WTC11 (cell line): Measurements from ENCODE around the gene SLAMF6. TPM values are rescaled to one million over a fixed set of nuclear protein-coding genes. Genes with fewer than 3 reads are reported as not detected.

Experiments used
- ATAC-seq: fragments of 200-7000 bp; cut with Tn5 transposase; 2 replicates; pipeline ENCODE4 v1.10.0; 2021; ENCODE audit warnings: mild to moderate bottlenecking, moderate library complexity
- CTCF ChIA-PET: fragments of 300-600 bp; sonication (Branson Sonifier 250); formaldehyde crosslinking; loops from one replicate; lab custom pipeline; 2021; ENCODE audit warnings: antibody characterized with exemption; lab: Charles Lee
- POLR2A ChIA-PET: fragments of 350-600 bp; sonication (Branson Sonifier 250); formaldehyde crosslinking; loops from one replicate; lab custom pipeline; 2021; ENCODE audit warnings: antibody characterized with exemption; lab: Charles Lee
- DNase-seq: peaks from one replicate; pipeline ENCODE4 v3.0.0; 2021; ENCODE audit warnings: low spot score
- H3K27ac Mint-ChIP-seq: 2 replicates; pipeline ENCODE4 v1.8.0; 2021; ENCODE audit warnings: mixed read lengths
- H3K27me3 Mint-ChIP-seq: 2 replicates; pipeline ENCODE4 v1.8.0; 2021; ENCODE audit warnings: low read depth, mild to moderate bottlenecking, moderate library complexity, mixed read lengths
- H3K36me3 Mint-ChIP-seq: 2 replicates; pipeline ENCODE4 v1.8.0; 2021; ENCODE audit warnings: mixed read lengths
- H3K4me1 Mint-ChIP-seq: 2 replicates; pipeline ENCODE4 v1.8.0; 2022; ENCODE audit warnings: mixed read lengths
- H3K4me3 Mint-ChIP-seq: 2 replicates; pipeline ENCODE4 v1.8.0; 2021; ENCODE audit warnings: mild to moderate bottlenecking, moderate library complexity, mixed read lengths
- H3K9me3 Mint-ChIP-seq: 2 replicates; pipeline ENCODE4 v1.8.0; 2021; ENCODE audit warnings: mixed read lengths
- CBFB ChIP-seq: sonication (generic); formaldehyde crosslinking; IDR thresholded peaks from 2 replicates; pipeline ENCODE4 v1.8.1; 2022; ENCODE audit warnings: mild to moderate bottlenecking, low read depth, missing genetic modification reagents
- CREB1 ChIP-seq: sonication (generic); formaldehyde crosslinking; IDR thresholded peaks from 2 replicates; pipeline ENCODE4 v1.8.0; 2023; ENCODE audit warnings: mild to moderate bottlenecking, missing genetic modification reagents
- ETV6 ChIP-seq: sonication (generic); formaldehyde crosslinking; IDR thresholded peaks from 2 replicates; pipeline ENCODE4 v1.8.1; 2022; ENCODE audit warnings: mild to moderate bottlenecking, missing genetic modification reagents
- FOXJ3 ChIP-seq: sonication (generic); formaldehyde crosslinking; IDR thresholded peaks from 2 replicates; pipeline ENCODE4 v1.9.0; 2021; ENCODE audit warnings: missing genetic modification reagents, mild to moderate bottlenecking, borderline replicate concordance
- GABPB1 ChIP-seq: sonication (generic); formaldehyde crosslinking; IDR thresholded peaks from 2 replicates; pipeline ENCODE4 v1.8.1; 2023; ENCODE audit warnings: mild to moderate bottlenecking, missing genetic modification reagents
- GTF2I ChIP-seq: fragments of 250-450 bp; sonication (Bioruptor Pico); conservative IDR thresholded peaks from 2 replicates; pipeline ENCODE4 v1.4.0; 2021; ENCODE audit warnings: mild to moderate bottlenecking
- JAZF1 ChIP-seq: fragments of 250-450 bp; sonication (Bioruptor Pico); IDR thresholded peaks from 2 replicates; pipeline ENCODE4 v1.9.0; 2021; ENCODE audit warnings: moderate library complexity, mild to moderate bottlenecking, inconsistent platforms
- KAT7 ChIP-seq: sonication (generic); formaldehyde crosslinking; IDR thresholded peaks from 2 replicates; pipeline ENCODE4 v1.8.1; 2023; ENCODE audit warnings: missing genetic modification reagents, mild to moderate bottlenecking, borderline replicate concordance
- MXD4 ChIP-seq: fragments of 250-450 bp; sonication (Bioruptor Pico); IDR thresholded peaks from 2 replicates; pipeline ENCODE4 v1.8.0; 2021; ENCODE audit warnings: mild to moderate bottlenecking, moderate library complexity, borderline replicate concordance
- MYBL2 ChIP-seq: sonication (generic); formaldehyde crosslinking; IDR thresholded peaks from 2 replicates; pipeline ENCODE4 v1.8.1; 2023; ENCODE audit warnings: mild to moderate bottlenecking, moderate library complexity, missing genetic modification reagents
- NR2C2 ChIP-seq: sonication (generic); formaldehyde crosslinking; IDR thresholded peaks from 2 replicates; pipeline ENCODE4 v1.8.0; 2022; ENCODE audit warnings: mild to moderate bottlenecking, missing genetic modification reagents
- RELA ChIP-seq: sonication (generic); formaldehyde crosslinking; IDR thresholded peaks from 2 replicates; pipeline ENCODE4 v1.8.1; 2022; ENCODE audit warnings: missing genetic modification reagents, mild to moderate bottlenecking, borderline replicate concordance
- SMAD4 ChIP-seq: sonication (generic); formaldehyde crosslinking; IDR thresholded peaks from 2 replicates; pipeline ENCODE4 v1.8.0; 2022; ENCODE audit warnings: mild to moderate bottlenecking, missing genetic modification reagents
- SOX15 ChIP-seq: fragments of 250-450 bp; sonication (Bioruptor Pico); IDR thresholded peaks from 2 replicates; pipeline ENCODE4 v1.9.0; 2021; ENCODE audit warnings: mild to moderate bottlenecking
- SP1 ChIP-seq: sonication (generic); formaldehyde crosslinking; conservative IDR thresholded peaks from 2 replicates; pipeline ENCODE4 v1.8.1; 2022; ENCODE audit warnings: missing genetic modification reagents
- TCF7 ChIP-seq: sonication (generic); formaldehyde crosslinking; IDR thresholded peaks from 2 replicates; pipeline ENCODE4 v1.8.0; 2022; ENCODE audit warnings: mild to moderate bottlenecking, low read depth, missing genetic modification reagents, moderate library complexity
- ZBTB21 ChIP-seq: sonication (generic); formaldehyde crosslinking; IDR thresholded peaks from 2 replicates; pipeline ENCODE4 v1.8.1; 2023; ENCODE audit warnings: mild to moderate bottlenecking, missing genetic modification reagents, borderline replicate concordance
- ZNF138 ChIP-seq: sonication (generic); formaldehyde crosslinking; conservative IDR thresholded peaks from 2 replicates; pipeline ENCODE4 v1.8.1; 2022; ENCODE audit warnings: mild to moderate bottlenecking, moderate library complexity, missing genetic modification reagents
- ZNF232 ChIP-seq: sonication (generic); formaldehyde crosslinking; IDR thresholded peaks from 2 replicates; pipeline ENCODE4 v1.8.0; 2022; ENCODE audit warnings: mild to moderate bottlenecking, missing genetic modification reagents
- ZNF317 ChIP-seq: sonication (generic); formaldehyde crosslinking; IDR thresholded peaks from 2 replicates; pipeline ENCODE4 v1.8.1; 2023; ENCODE audit warnings: low read depth, mild to moderate bottlenecking, moderate library complexity, missing genetic modification reagents, borderline replicate concordance
- ZNF423 ChIP-seq: fragments of 250-450 bp; sonication (Bioruptor Pico); IDR thresholded peaks from 2 replicates; pipeline ENCODE4 v2.1.2; 2022; ENCODE audit warnings: mild to moderate bottlenecking, moderate library complexity
- ZNF671 ChIP-seq: fragments of 250-450 bp; sonication (Bioruptor Pico); IDR thresholded peaks from 2 replicates; pipeline ENCODE4 v1.8.0; 2021; ENCODE audit warnings: mild to moderate bottlenecking
- total RNA-seq: library from RNA; stranded (reverse); gene quantifications from 3 replicates; pipeline ENCODE4 v1.2.3, GENCODE V29; 2021
- TF ChIP-seq, protein P1 (sequence below): sonication (generic); formaldehyde crosslinking; conservative IDR thresholded peaks from 2 replicates; pipeline ENCODE4 v1.8.1; 2022; ENCODE audit warnings: mild to moderate bottlenecking, missing genetic modification reagents
- TF ChIP-seq, protein P2 (sequence below): sonication (generic); formaldehyde crosslinking; IDR thresholded peaks from 2 replicates; pipeline ENCODE4 v1.8.0; 2022; ENCODE audit warnings: mild to moderate bottlenecking, missing genetic modification reagents
- TF ChIP-seq, protein P3 (sequence below): sonication (generic); formaldehyde crosslinking; IDR thresholded peaks from 2 replicates; pipeline ENCODE4 v1.8.0; 2023; ENCODE audit warnings: mild to moderate bottlenecking, missing genetic modification reagents
- TF ChIP-seq, protein P4 (sequence below): sonication (generic); formaldehyde crosslinking; IDR thresholded peaks from 2 replicates; pipeline ENCODE4 v1.8.1; 2022; ENCODE audit warnings: mild to moderate bottlenecking, missing genetic modification reagents, moderate library complexity, borderline replicate concordance
- TF ChIP-seq, protein P5 (sequence below): sonication (generic); formaldehyde crosslinking; IDR thresholded peaks from 2 replicates; pipeline ENCODE4 v1.8.1; 2022; ENCODE audit warnings: low read depth, mild to moderate bottlenecking, moderate library complexity, missing genetic modification reagents, borderline replicate concordance
- TF ChIP-seq, protein P6 (sequence below): fragments of 250-450 bp; sonication (Bioruptor Pico); IDR thresholded peaks from 2 replicates; pipeline ENCODE4 v1.9.0; 2021; ENCODE audit warnings: mild to moderate bottlenecking

Gene SLAMF6
- total RNA-seq, 1 experiment from 2014 or later: not detected

DNA sequence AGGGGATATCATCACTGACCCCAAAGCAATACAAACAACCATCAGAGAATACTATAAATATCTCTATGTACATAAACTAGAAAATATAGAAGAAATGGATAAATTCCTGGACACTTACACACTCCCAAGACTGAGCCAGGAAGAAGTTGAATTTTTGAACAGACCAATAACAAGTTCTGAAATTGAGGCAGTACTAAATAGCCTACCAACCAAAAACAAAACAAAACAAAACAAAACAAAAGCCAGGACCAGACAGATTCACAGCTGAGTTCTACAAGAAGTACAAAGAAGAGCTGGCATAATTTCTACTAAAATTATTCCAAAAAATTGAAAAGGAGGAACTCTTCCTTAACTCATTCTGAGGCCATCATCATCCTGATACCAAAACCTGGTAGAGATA is 37.8 kb upstream of the SLAMF6 start:
- no peak overlapping the region for H3K27ac Mint-ChIP-seq
- H3K4me1 Mint-ChIP-seq: no peaks in the 10 kb centered on the region
- POLR2A ChIA-PET: no interaction called here
- DNase-seq (no peak), ATAC-seq (no peak)
- no peak overlapping the region for H3K4me3 Mint-ChIP-seq
- peaks cover 24% of the 10 kb centered on the region for H3K9me3 Mint-ChIP-seq
- H3K27me3 Mint-ChIP-seq: peaks cover 3% of the 10 kb centered on the region; the same call in 1 of the 2 replicates
- CTCF ChIA-PET: no interaction called here
- H3K36me3 Mint-ChIP-seq: peaks cover 12% of the 10 kb centered on the region
- no peak for TF ChIP-seq KAT7 (CRISPR knock-in tag)
- TF ChIP-seq, protein P1, sequence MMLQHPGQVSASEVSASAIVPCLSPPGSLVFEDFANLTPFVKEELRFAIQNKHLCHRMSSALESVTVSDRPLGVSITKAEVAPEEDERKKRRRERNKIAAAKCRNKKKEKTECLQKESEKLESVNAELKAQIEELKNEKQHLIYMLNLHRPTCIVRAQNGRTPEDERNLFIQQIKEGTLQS: no peak
- TF ChIP-seq SMAD4 (CRISPR knock-in tag): no peak
- no peak for TF ChIP-seq ETV6 (CRISPR knock-in tag)
- no peak for TF ChIP-seq ZNF317 (CRISPR knock-in tag)
- TF ChIP-seq, protein P2, sequence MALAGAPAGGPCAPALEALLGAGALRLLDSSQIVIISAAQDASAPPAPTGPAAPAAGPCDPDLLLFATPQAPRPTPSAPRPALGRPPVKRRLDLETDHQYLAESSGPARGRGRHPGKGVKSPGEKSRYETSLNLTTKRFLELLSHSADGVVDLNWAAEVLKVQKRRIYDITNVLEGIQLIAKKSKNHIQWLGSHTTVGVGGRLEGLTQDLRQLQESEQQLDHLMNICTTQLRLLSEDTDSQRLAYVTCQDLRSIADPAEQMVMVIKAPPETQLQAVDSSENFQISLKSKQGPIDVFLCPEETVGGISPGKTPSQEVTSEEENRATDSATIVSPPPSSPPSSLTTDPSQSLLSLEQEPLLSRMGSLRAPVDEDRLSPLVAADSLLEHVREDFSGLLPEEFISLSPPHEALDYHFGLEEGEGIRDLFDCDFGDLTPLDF (CRISPR knock-in tag): no peak
- no peak for TF ChIP-seq GTF2I (CRISPR knock-in tag)
- TF ChIP-seq, protein P3, sequence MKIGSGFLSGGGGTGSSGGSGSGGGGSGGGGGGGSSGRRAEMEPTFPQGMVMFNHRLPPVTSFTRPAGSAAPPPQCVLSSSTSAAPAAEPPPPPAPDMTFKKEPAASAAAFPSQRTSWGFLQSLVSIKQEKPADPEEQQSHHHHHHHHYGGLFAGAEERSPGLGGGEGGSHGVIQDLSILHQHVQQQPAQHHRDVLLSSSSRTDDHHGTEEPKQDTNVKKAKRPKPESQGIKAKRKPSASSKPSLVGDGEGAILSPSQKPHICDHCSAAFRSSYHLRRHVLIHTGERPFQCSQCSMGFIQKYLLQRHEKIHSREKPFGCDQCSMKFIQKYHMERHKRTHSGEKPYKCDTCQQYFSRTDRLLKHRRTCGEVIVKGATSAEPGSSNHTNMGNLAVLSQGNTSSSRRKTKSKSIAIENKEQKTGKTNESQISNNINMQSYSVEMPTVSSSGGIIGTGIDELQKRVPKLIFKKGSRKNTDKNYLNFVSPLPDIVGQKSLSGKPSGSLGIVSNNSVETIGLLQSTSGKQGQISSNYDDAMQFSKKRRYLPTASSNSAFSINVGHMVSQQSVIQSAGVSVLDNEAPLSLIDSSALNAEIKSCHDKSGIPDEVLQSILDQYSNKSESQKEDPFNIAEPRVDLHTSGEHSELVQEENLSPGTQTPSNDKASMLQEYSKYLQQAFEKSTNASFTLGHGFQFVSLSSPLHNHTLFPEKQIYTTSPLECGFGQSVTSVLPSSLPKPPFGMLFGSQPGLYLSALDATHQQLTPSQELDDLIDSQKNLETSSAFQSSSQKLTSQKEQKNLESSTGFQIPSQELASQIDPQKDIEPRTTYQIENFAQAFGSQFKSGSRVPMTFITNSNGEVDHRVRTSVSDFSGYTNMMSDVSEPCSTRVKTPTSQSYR (CRISPR knock-in tag): no peak
- no peak for TF ChIP-seq NR2C2
- TF ChIP-seq RELA (CRISPR knock-in tag): no peak
- no peak for TF ChIP-seq CREB1 (CRISPR knock-in tag)
- TF ChIP-seq GABPB1: no peak
- no peak for TF ChIP-seq ZNF423 (CRISPR knock-in tag)
- no peak for TF ChIP-seq ZBTB21 (CRISPR knock-in tag)
- TF ChIP-seq, protein P4, sequence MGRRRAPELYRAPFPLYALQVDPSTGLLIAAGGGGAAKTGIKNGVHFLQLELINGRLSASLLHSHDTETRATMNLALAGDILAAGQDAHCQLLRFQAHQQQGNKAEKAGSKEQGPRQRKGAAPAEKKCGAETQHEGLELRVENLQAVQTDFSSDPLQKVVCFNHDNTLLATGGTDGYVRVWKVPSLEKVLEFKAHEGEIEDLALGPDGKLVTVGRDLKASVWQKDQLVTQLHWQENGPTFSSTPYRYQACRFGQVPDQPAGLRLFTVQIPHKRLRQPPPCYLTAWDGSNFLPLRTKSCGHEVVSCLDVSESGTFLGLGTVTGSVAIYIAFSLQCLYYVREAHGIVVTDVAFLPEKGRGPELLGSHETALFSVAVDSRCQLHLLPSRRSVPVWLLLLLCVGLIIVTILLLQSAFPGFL (CRISPR knock-in tag): no peak
- no peak for TF ChIP-seq SOX15 (CRISPR knock-in tag)

DNA sequence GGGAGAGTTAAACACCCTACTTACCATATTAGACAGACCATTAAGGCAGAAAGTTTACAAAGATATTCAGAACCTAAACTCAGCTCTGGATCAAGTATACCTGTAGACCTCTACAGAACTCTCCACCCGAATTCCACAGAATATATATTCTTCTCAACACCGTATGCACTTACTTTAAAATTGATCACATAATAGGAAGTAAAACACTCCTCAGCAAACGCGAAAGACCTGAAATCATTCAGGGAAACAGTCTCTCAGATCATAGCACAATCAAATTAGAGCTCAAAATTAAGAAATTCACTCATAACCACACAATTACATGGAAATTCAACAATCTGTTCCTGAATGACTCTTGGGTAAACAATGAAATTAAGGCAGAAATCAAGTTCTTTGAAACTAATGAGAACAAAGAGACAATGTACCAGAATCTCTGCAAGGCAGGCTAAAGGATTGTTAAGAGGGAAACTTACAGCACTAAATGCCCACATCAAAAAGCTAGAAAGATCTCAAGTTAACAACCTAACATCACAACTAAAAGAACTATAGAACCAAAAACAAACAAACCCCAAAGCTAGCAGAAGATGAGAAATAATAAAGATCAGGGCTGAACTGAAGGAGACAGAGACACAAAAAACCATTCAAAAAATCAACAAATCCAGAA is 37.1 kb upstream of the SLAMF6 start:
- CTCF ChIA-PET: no interaction called here
- DNase-seq (no peak), ATAC-seq (no peak)
- Mint-ChIP-seq H3K9me3 (peaks cover 24% of the 10 kb centered on the region), H3K4me1 (no peaks in the 10 kb centered on the region), H3K4me3 (no peak overlapping the region), H3K36me3 (peaks cover 12% of the 10 kb centered on the region), H3K27me3 (peaks cover 3% of the 10 kb centered on the region; the same call in 1 of the 2 replicates), H3K27ac (no peak overlapping the region)
- POLR2A ChIA-PET: no interaction called here
- TF ChIP-seq, protein P5, sequence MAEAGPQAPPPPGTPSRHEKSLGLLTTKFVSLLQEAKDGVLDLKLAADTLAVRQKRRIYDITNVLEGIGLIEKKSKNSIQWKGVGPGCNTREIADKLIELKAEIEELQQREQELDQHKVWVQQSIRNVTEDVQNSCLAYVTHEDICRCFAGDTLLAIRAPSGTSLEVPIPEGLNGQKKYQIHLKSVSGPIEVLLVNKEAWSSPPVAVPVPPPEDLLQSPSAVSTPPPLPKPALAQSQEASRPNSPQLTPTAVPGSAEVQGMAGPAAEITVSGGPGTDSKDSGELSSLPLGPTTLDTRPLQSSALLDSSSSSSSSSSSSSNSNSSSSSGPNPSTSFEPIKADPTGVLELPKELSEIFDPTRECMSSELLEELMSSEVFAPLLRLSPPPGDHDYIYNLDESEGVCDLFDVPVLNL (CRISPR knock-in tag): no peak
- TF ChIP-seq ZNF232 (CRISPR knock-in tag): no peak
- TF ChIP-seq JAZF1 (CRISPR knock-in tag): no peak
- TF ChIP-seq MXD4 (CRISPR knock-in tag): no peak
- TF ChIP-seq ZNF671 (CRISPR knock-in tag): no peak
- TF ChIP-seq ZNF138: no peak
- TF ChIP-seq MYBL2 (CRISPR knock-in tag): no peak
- TF ChIP-seq, protein P3 (CRISPR knock-in tag): no peak
- TF ChIP-seq FOXJ3 (CRISPR knock-in tag): no peak
- TF ChIP-seq, protein P6, sequence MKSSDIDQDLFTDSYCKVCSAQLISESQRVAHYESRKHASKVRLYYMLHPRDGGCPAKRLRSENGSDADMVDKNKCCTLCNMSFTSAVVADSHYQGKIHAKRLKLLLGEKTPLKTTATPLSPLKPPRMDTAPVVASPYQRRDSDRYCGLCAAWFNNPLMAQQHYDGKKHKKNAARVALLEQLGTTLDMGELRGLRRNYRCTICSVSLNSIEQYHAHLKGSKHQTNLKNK (CRISPR knock-in tag): no peak
- TF ChIP-seq CBFB: no peak
- no peak for TF ChIP-seq SP1 (CRISPR knock-in tag)
- TF ChIP-seq TCF7 (CRISPR knock-in tag): no peak
